ENCODE data around the gene FRMD1. TPM values are rescaled to one million over a fixed set of nuclear protein-coding genes. Genes with fewer than 3 reads are reported as not detected.

Gene FRMD1
- not detected for total RNA-seq

GRCh38 chr6:168078943-168079405 is at the start of gene FRMD1:
FRMD1 (minus strand) TSS chr6:168079212; CDS start chr6:168079094, 118 bp downstream.

Other genes starting within 250 kb of the FRMD1 start
- under 1 TPM in 1 of 2 donors, not detected in 1; under 0.01 TPM for gene KIF25, start 81.5 kb downstream of the FRMD1 start, total RNA-seq
- gene DACT2, start 240.6 kb upstream of the FRMD1 start, total RNA-seq, result not detected